Calu3 (cell line): ENCODE measurements around the gene PACSIN3. TPM values are rescaled to one million over a fixed set of nuclear protein-coding genes. Genes with fewer than 3 reads are reported as not detected.

Experiments used
- BruUV-seq: library from RNA; stranded (reverse); fragments of 400-500 nt; replicated peaks from 2 replicates; lab custom pipeline; 2021; lab: Mats Ljungman, UMichigan
- CTCF ChIA-PET: fragments of 300-600 bp; sonication (Branson Sonifier 250); formaldehyde crosslinking; loops from one replicate; lab custom pipeline; 2022; ENCODE audit warnings: antibody characterized with exemption; lab: Charles Lee
- DNase-seq: peaks from one replicate; pipeline ENCODE4 v3.0.0; 2022
- H3K27ac Mint-ChIP-seq: one replicate; pipeline ENCODE4 v1.8.0; 2022; ENCODE audit warnings: mixed read lengths; ENCODE audit not compliant: unreplicated experiment
- H3K27me3 Mint-ChIP-seq: one replicate; pipeline ENCODE4 v1.8.0; 2022; ENCODE audit warnings: mixed read lengths; ENCODE audit not compliant: unreplicated experiment
- H3K36me3 Mint-ChIP-seq: one replicate; pipeline ENCODE4 v1.8.0; 2022; ENCODE audit warnings: mild to moderate bottlenecking, moderate library complexity, mixed read lengths; ENCODE audit not compliant: insufficient read depth, unreplicated experiment
- H3K4me1 Mint-ChIP-seq: one replicate; pipeline ENCODE4 v1.8.0; 2022; ENCODE audit warnings: mild to moderate bottlenecking, low read depth, mixed read lengths; ENCODE audit not compliant: unreplicated experiment
- H3K4me3 Mint-ChIP-seq: one replicate; pipeline ENCODE4 v1.8.0; 2022; ENCODE audit warnings: mild to moderate bottlenecking, low read depth, moderate library complexity, mixed read lengths; ENCODE audit not compliant: unreplicated experiment
- H3K9me3 Mint-ChIP-seq: one replicate; pipeline ENCODE4 v1.8.0; 2022; ENCODE audit warnings: low read depth, mixed read lengths; ENCODE audit not compliant: unreplicated experiment
- CTCF ChIP-seq: fragments of 200-600 bp; IDR thresholded peaks from one replicate; pipeline ENCODE4 v1.8.0; 2022; ENCODE audit warnings: antibody characterized with exemption; ENCODE audit not compliant: unreplicated experiment
- intact Hi-C: fragments of 100-400 bp; cut with micrococcal nuclease; formaldehyde crosslinking; loops from one replicate; pipeline ENCODE4 v1.10.0; 2022; ENCODE audit not compliant: unreplicated experiment
- total RNA-seq: library from RNA; stranded (reverse); gene quantifications from 2 replicates; pipeline ENCODE4 v1.2.3, GENCODE V29; 2022

The PACSIN3 gene
- total RNA-seq, 1 experiment from 2014 or later = 26.5 TPM

DNA sequence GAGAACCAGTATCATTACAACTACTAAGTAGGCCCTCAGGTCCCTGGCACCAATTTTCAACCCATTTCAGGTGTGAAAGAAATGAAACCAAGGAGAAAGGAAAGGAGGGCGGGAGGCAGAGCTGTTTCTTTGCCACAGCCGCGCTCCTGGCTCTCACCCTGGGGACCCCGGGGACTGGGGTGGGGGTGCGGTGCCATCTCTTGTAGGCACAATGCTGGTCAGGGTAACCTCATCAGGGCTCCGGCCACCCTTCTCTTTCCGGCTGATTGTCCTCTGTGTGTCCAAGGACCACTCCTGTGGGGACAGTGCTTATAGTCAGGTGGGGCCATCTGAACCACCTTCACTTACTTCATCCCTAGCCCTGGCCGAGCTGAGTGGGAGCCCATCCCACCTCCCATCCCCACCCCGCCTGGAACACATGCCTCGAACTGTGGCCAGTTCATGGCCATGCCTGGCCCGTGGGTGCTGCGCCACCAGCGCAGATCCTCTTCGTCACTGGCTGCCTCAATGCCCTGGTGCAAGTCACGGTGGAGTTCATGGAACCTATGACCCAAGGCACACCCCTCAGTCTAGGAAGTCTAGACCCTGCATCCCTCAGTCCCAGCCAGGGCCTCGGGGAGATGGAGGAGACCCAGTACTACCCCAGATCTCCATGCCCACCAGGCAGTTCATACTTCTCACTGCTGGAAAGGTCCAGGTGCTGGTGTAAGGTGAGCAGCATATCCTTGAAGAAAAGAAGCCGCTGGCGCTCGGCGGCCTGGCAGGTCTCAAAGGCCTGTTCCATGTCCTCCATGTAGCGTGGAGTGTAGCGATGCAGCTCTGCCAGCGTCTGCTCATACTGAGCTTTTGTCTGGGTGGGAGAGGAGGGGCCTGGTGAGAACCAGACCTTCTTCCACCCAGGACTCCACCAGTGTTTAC, 7.2 kb downstream of the PACSIN3 start:
- DNase-seq = no peak
- intact Hi-C loops = loop anchor here (5.0 kb wide), 2 partner anchors 33 to 178 kb away; partner anchors contain the start of gene DDB2

DNA sequence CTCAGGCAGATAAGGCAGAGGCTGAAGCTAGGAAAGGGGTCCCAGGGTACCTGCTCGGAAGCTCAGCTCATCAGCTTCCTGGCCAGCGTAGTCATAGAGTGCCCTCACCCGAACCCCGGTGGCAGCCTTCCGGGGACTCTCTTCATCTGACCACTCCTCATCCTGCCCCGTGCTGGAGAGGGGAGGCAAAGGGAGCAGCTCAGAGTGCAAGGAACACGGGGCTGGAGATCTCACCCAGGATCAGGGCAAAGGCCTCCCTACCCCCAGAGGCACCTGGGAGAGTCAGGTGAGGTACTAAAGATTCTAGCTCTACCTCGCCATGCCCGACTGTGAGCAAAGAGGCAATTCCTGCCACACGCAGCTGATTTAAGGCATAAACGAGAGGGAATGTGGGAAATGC, 7.9 kb downstream of the PACSIN3 start:
- peaks cover 53% of the 10 kb centered on the region for H3K36me3 Mint-ChIP-seq

More for the DNA sequence above, 7.2 kb downstream of the PACSIN3 start:
- H3K9me3 Mint-ChIP-seq = no peaks in the 10 kb centered on the region
- peaks cover 23% of the 10 kb centered on the region for H3K4me1 Mint-ChIP-seq
- peak overlapping the region; percentile 52 for H3K27ac Mint-ChIP-seq
- CTCF ChIA-PET = interaction anchor here (0.8 to 3.8 kb wide), 8 partner anchors 9 to 92 kb away, joined by 3 to 22 read pairs (median 4); partner anchors contain the start of genes ACP2, DDB2 and NR1H3
- BruUV-seq = no TSS peak
- H3K36me3 Mint-ChIP-seq = peaks cover 46% of the 10 kb centered on the region
- no peak for TF ChIP-seq CTCF
- H3K27me3 Mint-ChIP-seq = no peaks in the 10 kb centered on the region
- no peak overlapping the region for H3K4me3 Mint-ChIP-seq

DNA sequence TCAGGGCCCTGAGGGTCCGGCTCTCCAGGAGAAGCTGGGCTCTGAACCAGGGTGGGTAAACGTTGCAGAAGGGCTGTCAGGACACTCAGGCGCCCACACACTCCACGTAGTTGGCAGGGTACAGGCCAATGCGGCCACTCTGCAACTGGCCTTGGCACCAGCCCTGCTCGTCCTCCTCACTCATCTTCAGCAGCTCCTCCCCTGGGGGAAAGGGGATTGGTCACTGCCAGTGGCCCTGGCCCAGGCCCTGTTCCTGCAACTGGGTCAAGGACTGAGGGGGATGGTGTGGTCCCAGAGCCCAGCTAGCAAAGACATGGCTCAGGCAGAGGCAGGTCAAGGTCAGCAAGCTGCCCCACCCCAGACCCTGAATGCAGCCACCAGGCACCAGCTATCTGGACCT, 8.4 kb downstream of the PACSIN3 start:
- no peak for DNase-seq
- H3K27me3 Mint-ChIP-seq = no peaks in the 10 kb centered on the region
- CTCF ChIA-PET = interaction anchor here (0.6 to 3.8 kb wide), 5 partner anchors 9 to 81 kb away, joined by 3 to 22 read pairs (median 3); partner anchors contain the start of gene NR1H3
- peaks cover 23% of the 10 kb centered on the region for H3K4me1 Mint-ChIP-seq
- TF ChIP-seq CTCF = no peak
- peaks cover 57% of the 10 kb centered on the region for H3K36me3 Mint-ChIP-seq
- H3K4me3 Mint-ChIP-seq = peak overlapping the region; percentile 98
- H3K27ac Mint-ChIP-seq = peak overlapping the region; percentile 99
- intact Hi-C loops = loop anchor here (2.0 to 5.0 kb wide), 3 partner anchors 34 to 179 kb away; partner anchors contain the start of gene DDB2
- no peaks in the 10 kb centered on the region for H3K9me3 Mint-ChIP-seq
- no TSS peak for BruUV-seq

More for the DNA sequence above, 7.9 kb downstream of the PACSIN3 start:
- Mint-ChIP-seq H3K4me3 (peak overlapping the region; percentile 98), H3K4me1 (peaks cover 23% of the 10 kb centered on the region), H3K9me3 (no peaks in the 10 kb centered on the region), H3K27ac (no peak overlapping the region), H3K27me3 (no peaks in the 10 kb centered on the region)
- CTCF ChIA-PET = interaction anchor here (0.6 to 3.8 kb wide), 6 partner anchors 9 to 80 kb away, joined by 3 to 22 read pairs (median 4); partner anchors contain the start of genes ACP2 and NR1H3
- TF ChIP-seq CTCF = no peak
- BruUV-seq = no TSS peak
- DNase-seq = no peak
- intact Hi-C loops = loop anchor here (5.0 kb wide), 2 partner anchors 34 to 179 kb away; partner anchors contain the start of gene DDB2

DNA sequence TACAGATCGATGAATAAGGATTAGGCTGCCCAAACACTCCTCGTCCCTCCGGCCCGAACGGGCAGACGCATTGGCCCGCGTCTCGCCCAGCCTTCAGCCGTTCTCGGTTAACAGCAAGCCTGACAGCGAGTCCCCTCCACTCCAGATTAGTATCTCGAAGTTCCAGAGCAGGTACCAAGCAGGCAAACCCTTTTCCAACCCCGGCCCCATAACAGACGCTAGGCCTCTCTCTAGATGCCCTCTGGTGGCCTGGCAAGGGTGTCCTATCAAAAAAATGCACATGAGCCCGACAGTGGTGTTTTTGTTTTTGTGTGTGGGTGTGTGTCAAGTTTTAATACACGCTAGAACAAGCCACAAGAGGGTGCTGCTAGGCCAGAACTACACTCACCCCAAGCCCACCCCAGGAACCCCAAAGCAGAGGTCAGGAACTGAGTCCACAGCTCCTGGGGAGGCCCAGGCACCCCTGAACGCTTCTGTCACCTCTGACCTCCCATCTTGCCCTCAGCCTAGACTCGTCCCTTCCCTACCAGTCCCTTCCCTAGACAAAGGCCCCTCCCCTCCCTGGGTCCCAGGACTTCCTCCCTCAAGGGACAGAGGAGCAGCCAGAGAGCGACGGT, 8.9 kb downstream of the PACSIN3 start:
- DNase-seq = peak; percentile 74
- no peaks in the 10 kb centered on the region for H3K9me3 Mint-ChIP-seq
- peak; percentile 89 for TF ChIP-seq CTCF
- peaks cover 23% of the 10 kb centered on the region for H3K4me1 Mint-ChIP-seq
- CTCF ChIA-PET = interaction anchor here (0.6 to 3.8 kb wide), 4 partner anchors 10 to 81 kb away, joined by 3 to 22 read pairs (median 4); partner anchors contain the start of gene NR1H3
- peak overlapping the region; percentile 98 for H3K4me3 Mint-ChIP-seq
- peak overlapping the region; percentile 99 for H3K27ac Mint-ChIP-seq
- H3K36me3 Mint-ChIP-seq = peaks cover 62% of the 10 kb centered on the region
- H3K27me3 Mint-ChIP-seq = no peaks in the 10 kb centered on the region
- no TSS peak for BruUV-seq
- intact Hi-C loops = loop anchor here (2.0 to 5.0 kb wide), 3 partner anchors 35 to 180 kb away; partner anchors contain the start of gene DDB2
